ENCODE results near the gene AGAP2.
"Not testable (repeated sequence)": the region's sequence is repeated elsewhere in the genome, so short reads cannot be mapped to it uniquely, and the experiment has no call there.

The AGAP2 gene

DNA sequence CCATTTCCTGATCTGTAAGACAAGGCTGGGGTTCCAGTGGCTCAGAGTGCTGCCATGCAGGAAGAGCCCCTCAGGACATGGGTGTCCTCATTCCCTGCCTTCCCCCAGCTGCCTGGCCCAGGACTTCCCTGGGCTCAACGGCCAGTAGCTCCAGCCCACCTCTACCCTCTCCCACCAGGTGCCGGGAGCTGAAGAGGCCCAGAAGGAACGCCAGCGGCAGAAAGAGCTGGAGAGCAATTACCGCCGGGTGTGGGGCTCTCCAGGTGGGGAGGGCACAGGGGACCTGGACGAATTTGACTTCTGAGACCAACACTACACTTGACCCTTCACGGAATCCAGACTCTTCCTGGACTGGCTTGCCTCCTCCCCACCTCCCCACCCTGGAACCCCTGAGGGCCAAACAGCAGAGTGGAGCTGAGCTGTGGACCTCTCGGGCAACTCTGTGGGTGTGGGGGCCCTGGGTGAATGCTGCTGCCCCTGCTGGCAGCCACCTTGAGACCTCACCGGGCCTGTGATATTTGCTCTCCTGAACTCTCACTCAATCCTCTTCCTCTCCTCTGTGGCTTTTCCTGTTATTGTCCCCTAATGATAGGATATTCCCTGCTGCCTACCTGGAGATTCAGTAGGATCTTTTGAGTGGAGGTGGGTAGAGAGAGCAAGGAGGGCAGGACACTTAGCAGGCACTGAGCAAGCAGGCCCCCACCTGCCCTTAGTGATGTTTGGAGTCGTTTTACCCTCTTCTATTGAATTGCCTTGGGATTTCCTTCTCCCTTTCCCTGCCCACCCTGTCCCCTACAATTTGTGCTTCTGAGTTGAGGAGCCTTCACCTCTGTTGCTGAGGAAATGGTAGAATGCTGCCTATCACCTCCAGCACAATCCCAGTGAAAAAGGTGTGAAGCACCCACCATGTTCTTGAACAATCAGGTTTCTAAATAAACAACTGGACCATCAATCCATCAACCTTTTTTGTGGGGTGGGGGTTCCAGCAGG, 17.6 kb downstream of the AGAP2 start:
- no peak for DNase-seq

DNA sequence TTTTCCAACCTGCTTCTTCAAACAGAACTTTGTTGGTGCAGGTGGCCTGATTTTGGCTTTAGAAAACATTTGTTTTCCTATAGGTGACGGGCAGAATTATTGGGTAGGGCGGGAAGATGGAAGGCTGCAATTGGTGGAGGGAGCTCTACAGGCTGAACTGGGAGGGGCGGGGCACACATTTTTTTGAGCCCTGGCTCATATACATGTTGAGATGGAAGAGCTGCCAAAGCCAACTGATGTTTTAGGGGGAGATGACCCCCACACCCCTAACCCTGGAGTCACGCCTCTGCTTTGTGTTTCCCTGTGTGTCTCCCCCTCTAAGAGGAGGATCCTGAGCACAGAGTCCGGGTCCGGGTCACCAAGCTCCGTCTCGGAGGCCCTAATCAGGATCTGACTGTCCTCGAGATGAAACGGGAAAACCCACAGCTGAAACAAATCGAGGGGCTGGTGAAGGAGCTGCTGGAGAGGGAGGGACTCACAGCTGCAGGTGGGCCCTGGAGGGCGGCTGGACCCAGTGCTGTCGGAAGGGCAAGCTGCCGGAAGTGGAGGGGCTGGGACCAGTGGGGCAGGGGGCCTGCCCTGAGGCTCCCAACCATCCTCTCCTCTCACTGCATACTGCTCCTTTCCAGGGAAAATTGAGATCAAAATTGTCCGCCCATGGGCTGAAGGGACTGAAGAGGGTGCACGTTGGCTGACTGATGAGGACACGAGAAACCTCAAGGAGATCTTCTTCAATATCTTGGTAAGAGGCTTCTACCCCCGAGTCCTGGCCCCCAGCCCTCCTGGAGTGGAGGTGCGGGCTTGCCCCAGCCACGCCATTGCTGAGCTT, 18.6 kb downstream of the AGAP2 start:
- DNase-seq, result no peak

DNA sequence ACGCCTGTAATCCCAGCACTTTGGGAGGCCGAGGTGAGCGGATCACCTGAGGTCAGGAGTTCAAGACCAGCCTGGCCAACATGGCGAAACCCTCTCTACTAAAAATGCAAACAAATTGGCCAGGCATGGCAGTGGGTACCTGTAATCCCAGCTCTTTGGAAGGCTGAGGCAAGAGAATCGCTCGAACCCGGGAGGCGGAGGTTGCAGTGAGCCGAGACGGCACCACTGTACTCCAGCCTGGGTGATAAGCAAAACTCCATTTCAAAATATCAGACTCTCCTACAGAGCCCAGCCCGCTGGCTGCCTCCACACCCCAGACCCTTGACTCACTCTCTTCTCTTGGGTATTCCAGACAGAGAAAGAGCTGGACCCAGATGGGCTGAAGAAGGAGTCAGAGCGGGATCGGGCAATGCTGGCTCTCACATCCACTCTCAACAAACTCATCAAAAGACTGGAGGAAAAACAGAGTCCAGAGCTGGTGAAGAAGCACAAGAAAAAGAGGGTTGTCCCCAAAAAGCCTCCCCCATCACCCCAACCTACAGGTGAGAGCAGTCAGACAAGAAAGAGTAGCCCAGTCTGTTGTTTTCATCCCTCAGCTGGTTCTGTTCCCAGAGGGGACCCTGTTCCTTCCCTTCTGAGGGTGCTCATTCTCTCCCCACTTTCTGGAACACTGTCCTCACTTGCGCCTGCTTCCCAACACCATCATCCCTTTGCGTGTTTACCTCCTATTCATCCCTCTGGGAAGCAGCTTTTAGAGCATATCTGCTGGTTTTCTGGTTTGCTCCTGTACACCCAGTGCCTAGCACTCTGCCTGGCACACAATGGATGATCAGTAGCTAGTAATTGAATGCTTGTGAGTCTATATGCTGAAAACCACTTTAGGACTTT, 19.7 kb downstream of the AGAP2 start:
- no peak for DNase-seq

DNA sequence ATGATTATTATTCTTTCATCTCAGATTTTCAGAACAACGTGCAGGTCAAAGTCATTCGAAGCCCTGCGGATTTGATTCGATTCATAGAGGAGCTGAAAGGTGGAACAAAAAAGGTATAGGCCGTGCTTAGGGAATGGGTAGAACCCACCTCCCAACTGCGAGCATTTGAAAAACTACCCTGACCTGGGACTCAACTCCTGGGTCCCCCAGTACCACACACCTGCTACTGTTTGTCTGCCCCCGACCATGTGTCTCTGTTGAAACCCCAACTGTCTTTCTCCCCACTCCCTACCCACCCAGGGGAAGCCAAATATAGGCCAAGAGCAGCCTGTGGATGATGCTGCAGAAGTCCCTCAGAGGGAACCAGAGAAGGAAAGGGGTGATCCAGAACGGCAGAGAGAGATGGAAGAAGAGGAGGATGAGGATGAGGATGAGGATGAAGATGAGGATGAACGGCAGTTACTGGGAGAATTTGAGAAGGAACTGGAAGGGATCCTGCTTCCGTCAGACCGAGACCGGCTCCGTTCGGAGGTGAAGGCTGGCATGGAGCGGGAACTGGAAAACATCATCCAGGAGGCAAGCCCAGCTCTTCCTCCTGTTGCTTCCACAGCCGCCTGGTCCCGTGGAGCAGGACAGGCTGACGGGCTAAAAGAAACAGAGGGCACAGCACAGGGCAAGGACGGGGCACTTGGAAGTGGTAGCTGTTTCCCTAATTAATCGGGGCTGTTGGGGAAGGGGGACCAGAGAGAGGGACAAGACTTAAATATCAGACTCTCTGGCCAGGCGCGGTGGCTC, 20.5 kb downstream of the AGAP2 start:
- no peak for DNase-seq

DNA sequence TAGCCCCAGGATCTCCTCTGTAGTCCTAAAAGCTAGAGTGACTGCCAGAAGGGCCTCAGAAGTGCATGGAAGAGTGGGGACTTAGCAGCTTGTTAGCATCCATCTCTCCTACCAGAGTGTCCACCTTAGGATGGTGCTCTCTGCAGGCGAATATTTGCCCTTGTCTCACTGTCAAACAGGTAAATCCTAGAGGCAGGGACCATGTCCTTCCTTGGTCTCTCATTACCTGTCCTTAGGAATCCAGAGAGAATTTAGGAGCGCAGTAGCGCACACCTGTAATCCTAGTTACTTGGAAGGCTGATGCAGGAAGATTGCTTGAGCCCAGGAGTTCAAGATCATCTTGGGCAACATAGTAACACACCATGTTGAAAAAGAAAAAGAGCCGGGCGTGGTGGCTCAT, 21.4 kb downstream of the AGAP2 start:
- DNase-seq, result no peak

DNA sequence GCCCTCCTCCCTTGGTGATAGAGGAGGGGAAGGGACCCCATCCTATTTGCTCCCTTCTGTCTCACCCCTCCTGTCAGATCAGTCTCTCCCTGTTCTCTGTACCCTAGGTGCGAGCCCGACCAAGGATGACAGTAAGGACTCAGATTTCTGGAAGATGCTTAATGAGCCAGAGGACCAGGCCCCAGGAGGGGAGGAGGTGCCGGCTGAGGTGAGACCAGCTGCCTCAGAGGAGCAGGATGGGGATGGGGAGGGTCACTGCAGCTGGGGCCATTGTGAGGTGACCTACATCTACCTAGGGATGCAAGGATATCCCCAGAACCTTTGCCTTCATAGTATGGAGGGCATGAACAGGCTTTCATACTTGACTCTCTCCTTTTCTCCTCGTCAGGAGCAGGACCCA, 22.2 kb downstream of the AGAP2 start:
- DNase-seq, result no peak

DNA sequence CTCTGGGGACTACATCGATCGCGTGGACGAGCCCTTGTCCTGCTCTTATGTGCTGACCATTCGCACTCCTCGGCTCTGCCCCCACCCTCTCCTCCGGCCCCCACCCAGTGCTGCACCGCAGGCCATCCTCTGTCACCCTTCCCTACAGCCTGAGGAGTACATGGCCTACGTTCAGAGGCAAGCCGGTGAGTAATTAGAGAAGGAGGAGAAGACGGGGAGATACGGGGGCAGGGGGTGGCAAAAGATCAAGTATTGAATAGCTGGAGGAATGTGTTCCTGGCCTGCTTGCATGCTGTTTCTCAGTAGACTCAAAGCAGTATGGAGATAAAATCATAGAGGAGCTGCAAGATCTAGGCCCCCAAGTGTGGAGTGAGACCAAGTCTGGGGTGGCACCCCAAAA, 22.8 kb downstream of the AGAP2 start:
- no peak for DNase-seq

DNA sequence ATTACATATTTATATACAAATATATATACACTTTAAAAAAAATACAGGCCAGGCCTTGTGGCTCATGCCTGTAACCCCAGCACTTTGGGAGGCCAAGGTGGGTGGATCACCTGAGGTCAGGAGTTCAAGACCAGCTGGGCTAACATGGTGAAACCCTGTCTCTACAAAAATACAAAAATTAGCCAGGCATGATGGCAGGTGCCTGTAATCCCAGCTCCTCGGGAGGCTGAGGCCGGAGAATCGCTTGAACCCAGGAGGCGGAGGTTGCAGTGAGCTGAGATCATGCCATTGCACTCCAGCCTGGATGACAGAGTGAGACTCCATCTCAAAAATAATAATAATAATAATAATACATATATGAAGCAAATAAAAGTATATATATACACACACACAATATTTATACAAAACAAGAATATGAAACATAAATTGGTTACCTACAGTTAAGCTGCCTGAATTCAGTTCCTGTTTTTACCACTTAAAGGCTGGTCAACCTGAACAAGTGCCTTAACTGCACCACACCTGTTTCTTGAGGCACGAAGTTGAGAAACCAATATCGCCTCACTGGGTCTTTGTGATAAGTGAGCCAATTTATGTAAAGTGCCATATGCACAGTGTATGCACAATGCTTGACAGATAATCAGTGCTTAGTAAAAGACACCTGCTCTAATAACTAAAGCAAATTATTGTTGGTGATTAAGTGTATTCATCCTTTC, 23.4 kb downstream of the AGAP2 start:
- not testable (repeated sequence) for DNase-seq

DNA sequence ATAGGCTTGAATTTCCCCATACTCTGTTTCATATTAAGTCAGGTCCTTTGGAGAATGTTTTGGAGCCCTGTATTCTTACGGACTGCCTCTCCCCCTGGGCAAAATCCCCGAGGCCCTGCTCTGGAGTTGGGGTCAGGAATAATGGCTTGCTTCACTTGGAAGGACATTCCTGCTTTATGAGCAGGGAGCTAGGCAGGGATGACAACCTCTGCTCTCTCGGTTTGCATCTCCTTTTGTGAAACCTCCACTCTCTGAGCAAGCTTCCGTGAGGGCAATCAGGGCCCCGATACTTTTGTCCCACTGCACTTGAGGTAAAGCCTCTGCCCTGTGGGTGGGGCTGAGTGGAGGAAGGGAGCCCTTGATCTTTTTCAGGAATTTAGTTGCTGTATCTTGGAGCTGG, 25.3 kb downstream of the AGAP2 start:
- DNase-seq, result no peak

DNA sequence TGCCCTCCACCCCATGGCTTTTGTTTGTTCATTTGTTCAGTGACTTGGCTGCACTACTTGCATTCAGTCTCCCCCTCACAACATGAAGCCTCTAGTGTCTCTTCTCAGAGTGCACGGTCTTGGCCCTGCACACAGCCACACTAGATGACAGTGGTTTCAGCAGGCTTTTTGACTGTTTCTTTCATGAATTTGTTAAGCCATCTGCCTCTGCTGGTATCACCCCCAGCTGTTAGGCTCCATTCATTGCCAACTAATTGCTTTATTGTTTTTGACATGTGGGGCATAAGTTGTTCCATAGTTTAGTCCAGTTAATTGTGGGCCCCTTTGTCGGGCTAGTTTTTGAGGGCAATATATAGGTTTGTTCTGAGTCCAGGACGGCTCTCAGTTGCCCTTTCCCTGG, 25.8 kb downstream of the AGAP2 start:
- DNase-seq, result no peak

DNA sequence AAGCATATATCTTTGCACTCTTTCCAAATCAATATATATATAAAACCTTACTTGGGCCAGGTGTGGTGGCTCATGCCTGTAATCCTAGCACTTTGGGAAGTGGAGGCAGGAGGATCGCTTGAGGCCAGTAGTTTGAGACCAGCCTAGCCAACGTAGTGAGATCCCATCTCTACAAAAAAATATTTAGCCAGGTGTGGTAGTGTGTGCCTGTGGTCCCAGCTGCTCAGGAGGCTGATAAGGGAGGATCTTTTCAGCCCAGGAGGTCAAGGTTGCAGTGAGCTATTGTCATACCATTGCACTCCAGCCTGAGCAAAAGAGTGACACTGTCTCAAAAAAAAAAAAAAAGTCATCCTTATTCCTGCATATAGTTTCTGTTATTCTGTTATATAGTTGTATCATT, 30.2 kb downstream of the AGAP2 start:
- DNase-seq, result no peak

DNA sequence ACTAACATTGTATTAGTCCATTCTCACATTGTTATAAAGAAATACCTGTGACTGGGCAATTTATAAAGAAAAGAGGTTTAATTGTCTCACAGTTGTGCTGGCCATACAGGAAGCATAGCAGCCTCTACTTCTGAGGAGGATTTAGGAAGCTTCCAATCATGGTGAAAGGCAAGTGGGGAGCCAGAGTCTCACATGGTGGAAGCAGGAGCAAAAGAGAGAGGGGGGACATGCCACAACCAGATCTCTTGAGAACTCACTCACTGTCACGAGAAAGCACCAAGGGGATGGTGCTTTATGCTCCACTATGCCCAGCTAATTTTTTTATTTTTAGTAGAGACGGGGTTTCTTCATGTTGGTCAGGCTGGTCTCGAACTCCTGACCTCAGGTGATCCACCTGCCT, 31.3 kb downstream of the AGAP2 start:
- no peak for DNase-seq

DNA sequence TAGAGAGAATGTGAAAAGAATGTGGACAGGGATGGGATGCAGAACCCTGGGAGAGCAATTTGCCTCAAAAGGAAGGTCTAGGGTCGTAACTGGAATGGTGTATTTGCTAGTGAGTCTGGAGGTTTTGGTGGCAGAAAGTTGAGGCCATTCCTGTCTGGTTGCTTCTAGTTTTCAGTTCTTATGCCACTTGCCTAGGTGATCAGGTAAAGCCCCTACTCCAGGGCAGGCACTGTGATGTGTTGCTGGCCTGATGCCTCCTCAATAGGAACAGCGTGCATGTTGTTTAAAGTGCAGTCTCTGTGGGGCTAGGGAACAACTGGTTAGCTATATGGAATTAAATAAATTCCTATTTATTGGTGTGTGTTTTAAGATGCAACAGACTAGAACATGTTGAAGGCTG, 38.2 kb downstream of the AGAP2 start:
- no peak for DNase-seq

DNA sequence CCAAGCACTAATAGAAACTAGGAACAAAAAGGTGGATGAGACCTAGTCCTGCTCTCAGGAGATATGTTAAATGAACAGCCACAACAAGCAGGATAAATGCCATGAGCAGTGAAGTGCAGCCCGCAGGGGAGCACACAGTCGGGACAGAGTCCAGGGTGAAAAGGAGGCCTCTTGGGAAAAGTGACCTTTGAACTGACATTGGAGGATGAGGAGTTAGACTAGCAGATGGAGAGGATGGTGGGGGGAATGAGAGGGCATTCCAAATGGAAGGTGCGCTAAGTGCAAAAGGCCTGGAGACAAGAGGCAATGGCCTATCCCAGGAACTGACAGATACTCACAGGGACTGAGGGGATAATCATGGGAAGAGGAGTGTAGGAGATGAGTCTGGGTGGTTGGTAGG, 40.1 kb downstream of the AGAP2 start:
- DNase-seq, result no peak

DNA sequence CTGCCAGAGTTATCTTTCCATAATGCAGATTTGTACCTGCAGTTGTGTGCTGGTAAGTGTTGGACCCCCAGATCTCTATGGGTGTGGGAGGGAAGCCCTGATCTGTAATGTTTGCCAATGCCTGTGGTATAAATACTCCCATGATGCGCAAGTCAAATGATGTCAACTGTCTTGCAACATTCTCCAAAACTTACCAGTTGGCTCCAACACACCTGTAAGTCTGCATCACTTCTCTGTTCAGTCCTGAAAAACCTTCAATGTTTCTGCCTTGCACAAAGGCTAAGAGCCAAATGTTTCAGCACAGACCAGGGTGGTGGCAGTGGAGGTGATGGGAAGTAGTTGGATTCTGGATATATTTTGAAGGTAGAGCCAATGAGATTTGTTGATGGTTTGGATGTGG, 41.5 kb downstream of the AGAP2 start:
- no peak for DNase-seq

DNA sequence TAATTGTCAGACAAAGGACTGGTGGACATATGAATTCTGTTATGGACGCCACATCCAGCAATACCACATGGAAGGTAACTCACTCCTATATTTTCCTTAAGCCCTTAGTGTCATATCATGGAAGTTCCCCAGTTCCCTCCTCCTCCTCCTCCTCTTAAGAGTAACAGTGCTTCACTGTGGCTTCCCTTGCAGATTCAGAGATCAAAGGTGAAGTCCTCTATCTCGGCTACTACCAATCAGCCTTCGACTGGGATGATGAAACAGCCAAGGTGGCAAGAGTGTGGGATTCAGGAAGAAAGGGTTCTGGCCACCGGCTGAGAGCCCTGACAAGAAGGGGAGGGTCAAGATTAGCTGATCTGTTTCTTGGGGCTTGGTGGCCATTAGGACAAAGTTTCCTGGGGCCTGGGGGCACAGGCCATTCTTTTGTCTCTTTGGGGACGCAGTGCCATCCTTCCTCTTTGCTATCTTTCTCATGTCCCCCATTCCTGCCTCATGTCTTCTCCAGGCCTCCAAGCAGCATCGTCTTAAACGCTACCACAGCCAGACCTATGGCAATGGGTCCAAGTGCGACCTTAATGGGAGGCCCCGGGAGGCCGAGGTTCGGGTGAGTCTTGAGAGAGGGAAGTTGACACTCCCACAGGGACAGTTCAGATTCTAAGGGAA, 42.6 kb downstream of the AGAP2 start:
- DNase-seq, result no peak

DNA sequence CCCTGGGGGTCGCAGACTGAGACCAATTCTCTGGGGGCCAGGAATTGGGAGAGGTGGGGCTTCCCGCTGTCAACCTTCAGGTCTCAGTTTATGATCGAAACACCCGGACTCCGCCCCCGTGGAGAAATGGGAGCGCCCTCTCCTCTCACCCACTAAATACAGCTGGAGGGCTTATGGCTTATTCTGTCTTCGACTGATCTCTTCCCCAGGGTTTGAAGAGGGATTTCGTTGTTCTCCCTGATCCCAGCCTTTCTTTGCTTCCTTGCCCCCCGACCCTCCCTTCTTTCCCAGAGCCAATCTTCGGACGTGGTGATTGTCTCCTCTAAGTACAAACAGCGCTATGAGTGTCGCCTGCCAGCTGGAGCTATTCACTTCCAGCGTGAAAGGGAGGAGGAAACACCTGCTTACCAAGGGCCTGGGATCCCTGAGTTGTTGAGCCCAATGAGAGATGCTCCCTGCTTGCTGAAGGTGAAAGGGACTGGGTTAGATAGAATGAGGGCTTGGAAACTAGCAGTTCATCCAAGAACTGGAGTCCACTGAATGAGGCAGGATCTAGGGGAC, 44.0 kb downstream of the AGAP2 start:
- DNase-seq, result no peak

DNA sequence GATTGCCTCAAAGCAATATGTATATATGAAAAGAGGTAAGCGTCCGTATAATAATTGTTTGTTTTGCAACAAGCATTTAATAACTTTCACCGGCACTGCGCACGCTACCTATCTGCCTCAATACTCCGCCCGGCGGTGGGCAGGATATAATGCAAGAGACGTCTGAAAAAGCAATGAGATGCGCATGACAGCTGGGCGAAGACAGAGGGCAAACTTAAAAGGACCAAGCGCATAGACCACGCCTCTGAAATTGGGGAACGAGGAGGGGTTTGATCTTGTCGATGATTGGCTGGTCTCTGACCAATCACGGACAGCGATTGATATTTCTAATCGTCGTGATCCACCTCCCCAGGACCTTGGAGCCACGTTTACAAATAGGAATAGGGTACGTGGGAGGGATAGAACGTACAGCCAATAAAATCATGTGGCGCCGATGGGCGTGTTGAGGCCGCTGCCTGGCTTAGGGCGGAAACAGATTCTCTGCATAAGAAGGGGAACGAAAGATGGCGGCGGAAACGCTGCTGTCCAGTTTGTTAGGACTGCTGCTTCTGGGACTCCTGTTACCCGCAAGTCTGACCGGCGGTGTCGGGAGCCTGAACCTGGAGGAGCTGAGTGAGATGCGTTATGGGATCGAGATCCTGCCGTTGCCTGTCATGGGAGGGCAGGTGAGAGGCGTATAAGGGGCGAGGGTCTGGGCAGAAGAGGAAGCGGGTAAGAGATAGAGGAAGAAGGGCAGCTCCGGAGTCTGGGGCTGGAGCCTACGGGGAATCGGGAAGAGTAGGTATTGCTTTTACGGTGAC, 44.7 kb downstream of the AGAP2 start, which contains the start of gene OS9:
TSS of gene OS9 (plus strand) at position 474 of the 800 bp plus-strand sequence. CDS start at position 504, 30 bp downstream.
- DNase-seq, result peak; percentile 98 to 99

DNA sequence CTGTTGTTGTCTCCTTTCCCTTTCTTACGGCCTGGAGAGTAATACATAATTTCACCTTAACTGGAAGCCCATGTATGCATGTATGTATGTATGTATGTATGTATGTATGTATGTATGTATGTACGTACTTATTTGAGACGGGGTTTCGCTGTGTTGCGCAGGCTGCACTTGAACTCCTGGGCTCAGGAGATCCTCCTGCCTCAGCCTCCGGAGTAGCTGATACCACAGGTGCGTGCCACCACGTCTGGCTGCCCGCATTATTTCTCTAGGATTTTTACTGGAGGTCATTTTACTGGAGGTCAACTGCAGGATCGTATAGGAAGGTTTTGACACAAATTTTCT, 45.3 kb downstream of the AGAP2 start:
- DNase-seq, result no peak

DNA sequence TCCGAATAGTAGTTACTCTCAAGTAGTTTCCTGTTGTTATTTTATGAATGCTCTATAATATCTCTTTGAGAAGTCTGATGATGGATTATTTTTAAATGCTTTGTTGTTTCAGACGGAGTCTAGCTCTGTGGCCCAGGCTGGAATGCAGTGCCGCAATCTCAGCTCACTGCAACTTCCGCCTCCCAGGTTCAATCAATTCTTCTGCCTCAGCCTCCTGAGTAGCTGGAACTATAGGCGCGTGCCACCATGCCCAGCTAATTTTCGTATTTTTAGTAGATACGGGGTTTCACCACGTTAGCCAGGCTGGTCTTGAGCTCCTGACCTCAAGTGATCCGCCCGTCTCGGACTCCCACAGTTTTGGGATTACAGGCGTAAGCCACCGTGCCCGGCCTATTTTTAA, 46.0 kb downstream of the AGAP2 start:
- DNase-seq, result no peak
